ENCODE data around the gene CANX. TPM values are rescaled to one million over a fixed set of nuclear protein-coding genes. Genes with fewer than 3 reads are reported as not detected.

The CANX gene
- total and polyA plus RNA-seq, 2 donors (not counting 3 experiments of a cell fraction or from before 2014, with no cell fraction given): 193 to 986 TPM

GRCh38 chr5:179668391-179668790 is 30.4 kb upstream of the CANX start:
- H3K4me2 ChIP-seq (ENCODE audit: insufficient read depth, low read length): no peak overlapping the region
- dilution Hi-C loops (cut with MboI; ENCODE audit: extremely low pct_ligation_motif_present, low sequenced_read_pairs) (no loop called here), intact Hi-C loops (cut with micrococcal nuclease) (loop anchor here (5.0 to 10.0 kb wide), 2 partner anchors 126 to 501 kb away; partner anchors contain the start of gene LTC4S)
- no peaks in the 10 kb centered on the region for H3K9me1 ChIP-seq (replicated peaks; ENCODE audit: control insufficient read depth, extremely low read depth, insufficient read depth, low read length)
- FAIRE-seq: peak; percentile 73
- CTCF ChIA-PET: interaction anchor here (0.8 to 1.8 kb wide), 8 partner anchors 8 to 1388 kb away, joined by 4 to 16 read pairs (median 4); partner anchors contain the start of genes CBY3 and HNRNPH1
- H4K20me1 ChIP-seq (replicated peaks; ENCODE audit: control insufficient read depth, extremely low read depth, insufficient read depth, low read length): no peaks in the 10 kb centered on the region
- no peak overlapping the region for H3K4me3 ChIP-seq (replicated peaks in 1 of 3; ENCODE audit: insufficient read depth in 1 of 3, low read depth in 1 of 3, low read length in 3 of 3)
- no peaks in the 10 kb centered on the region for H3K27me3 ChIP-seq (ENCODE audit: control insufficient read depth in 2 of 2, insufficient read depth in 2 of 2, low read length in 2 of 2)
- no peak overlapping the region for H2AFZ ChIP-seq (ENCODE audit: low read depth, low read length)
- H3K4me1 ChIP-seq (ENCODE audit: control insufficient read depth, extremely low read depth, insufficient read depth, low read length): no peaks in the 10 kb centered on the region
- no peak overlapping the region for H3K9ac ChIP-seq (replicated peaks; ENCODE audit: extremely low read depth, insufficient read depth, low read length)
- H3K9me3 ChIP-seq (replicated peaks; ENCODE audit: control insufficient read depth, insufficient read depth, low read length): no peaks in the 10 kb centered on the region
- DNase-seq (ENCODE audit: low read depth, low spot score): peak; percentile 59
- H3K79me2 ChIP-seq (ENCODE audit: control insufficient read depth, insufficient read depth, low read length): no peaks in the 10 kb centered on the region
- TF ChIP-seq JUN (IDR thresholded peaks at IDR 0.05; ENCODE audit: borderline replicate concordance, insufficient read depth, insufficient read length, low read depth) (no peak), GATA2 (IDR thresholded peaks at IDR 0.05; ENCODE audit: insufficient read depth, insufficient read length, low read depth, low read length) (no peak), CTCF (IDR thresholded peaks at IDR 0.05; ENCODE audit: extremely low read depth in 1 of 2, insufficient read depth in 1 of 2, low read depth in 1 of 2, low read length in 2 of 2) (peak; percentile 88 to 89), EZH2 (IDR thresholded peaks at IDR 0.05; ENCODE audit: borderline replicate concordance, low read depth, low read length, severe bottlenecking) (no peak), MYC (IDR thresholded peaks at IDR 0.05; ENCODE audit: low read depth, low read length) (no peak), POLR2AphosphoS5 (IDR thresholded peaks at IDR 0.05; ENCODE audit: insufficient read depth, low read depth, low read length) (no peak), POLR2A (IDR thresholded peaks at IDR 0.05; ENCODE audit: low read depth, low read length) (no peak), FOS (IDR thresholded peaks at IDR 0.05; ENCODE audit: borderline replicate concordance, insufficient read depth, low read length) (no peak), MAX (IDR thresholded peaks at IDR 0.05; ENCODE audit: insufficient read depth, insufficient read length) (no peak)
- no peak overlapping the region for H3K27ac ChIP-seq (ENCODE audit: insufficient read depth, low read depth, low read length)
- POLR2A ChIA-PET: interaction anchor here (1.8 kb wide), 1 partner anchor 45 kb away, joined by 6 read pairs; the partner anchor contains the start of gene HNRNPH1
- peaks cover 0 to 5% of the 10 kb centered on the region in 2 experiments for H3K36me3 ChIP-seq (ENCODE audit: control insufficient read depth in 2 of 2, extremely low read depth in 1 of 2, insufficient read depth in 2 of 2, low read length in 2 of 2)
- BruUV-seq (replicated peaks): no TSS peak

Data from endothelial cell of umbilical vein (primary cell).